ENCODE measurements around the gene DCAF6. TPM values are rescaled to one million over a fixed set of nuclear protein-coding genes. Genes with fewer than 3 reads are reported as not detected.
"Not testable (repeated sequence)": the region's sequence is repeated elsewhere in the genome, so short reads cannot be mapped to it uniquely, and the experiment has no call there.

Gene DCAF6, protein sequence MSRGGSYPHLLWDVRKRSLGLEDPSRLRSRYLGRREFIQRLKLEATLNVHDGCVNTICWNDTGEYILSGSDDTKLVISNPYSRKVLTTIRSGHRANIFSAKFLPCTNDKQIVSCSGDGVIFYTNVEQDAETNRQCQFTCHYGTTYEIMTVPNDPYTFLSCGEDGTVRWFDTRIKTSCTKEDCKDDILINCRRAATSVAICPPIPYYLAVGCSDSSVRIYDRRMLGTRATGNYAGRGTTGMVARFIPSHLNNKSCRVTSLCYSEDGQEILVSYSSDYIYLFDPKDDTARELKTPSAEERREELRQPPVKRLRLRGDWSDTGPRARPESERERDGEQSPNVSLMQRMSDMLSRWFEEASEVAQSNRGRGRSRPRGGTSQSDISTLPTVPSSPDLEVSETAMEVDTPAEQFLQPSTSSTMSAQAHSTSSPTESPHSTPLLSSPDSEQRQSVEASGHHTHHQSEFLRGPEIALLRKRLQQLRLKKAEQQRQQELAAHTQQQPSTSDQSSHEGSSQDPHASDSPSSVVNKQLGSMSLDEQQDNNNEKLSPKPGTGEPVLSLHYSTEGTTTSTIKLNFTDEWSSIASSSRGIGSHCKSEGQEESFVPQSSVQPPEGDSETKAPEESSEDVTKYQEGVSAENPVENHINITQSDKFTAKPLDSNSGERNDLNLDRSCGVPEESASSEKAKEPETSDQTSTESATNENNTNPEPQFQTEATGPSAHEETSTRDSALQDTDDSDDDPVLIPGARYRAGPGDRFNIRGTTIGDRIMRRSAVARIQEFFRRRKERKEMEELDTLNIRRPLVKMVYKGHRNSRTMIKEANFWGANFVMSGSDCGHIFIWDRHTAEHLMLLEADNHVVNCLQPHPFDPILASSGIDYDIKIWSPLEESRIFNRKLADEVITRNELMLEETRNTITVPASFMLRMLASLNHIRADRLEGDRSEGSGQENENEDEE
- 73.4 TPM for total RNA-seq

DNA sequence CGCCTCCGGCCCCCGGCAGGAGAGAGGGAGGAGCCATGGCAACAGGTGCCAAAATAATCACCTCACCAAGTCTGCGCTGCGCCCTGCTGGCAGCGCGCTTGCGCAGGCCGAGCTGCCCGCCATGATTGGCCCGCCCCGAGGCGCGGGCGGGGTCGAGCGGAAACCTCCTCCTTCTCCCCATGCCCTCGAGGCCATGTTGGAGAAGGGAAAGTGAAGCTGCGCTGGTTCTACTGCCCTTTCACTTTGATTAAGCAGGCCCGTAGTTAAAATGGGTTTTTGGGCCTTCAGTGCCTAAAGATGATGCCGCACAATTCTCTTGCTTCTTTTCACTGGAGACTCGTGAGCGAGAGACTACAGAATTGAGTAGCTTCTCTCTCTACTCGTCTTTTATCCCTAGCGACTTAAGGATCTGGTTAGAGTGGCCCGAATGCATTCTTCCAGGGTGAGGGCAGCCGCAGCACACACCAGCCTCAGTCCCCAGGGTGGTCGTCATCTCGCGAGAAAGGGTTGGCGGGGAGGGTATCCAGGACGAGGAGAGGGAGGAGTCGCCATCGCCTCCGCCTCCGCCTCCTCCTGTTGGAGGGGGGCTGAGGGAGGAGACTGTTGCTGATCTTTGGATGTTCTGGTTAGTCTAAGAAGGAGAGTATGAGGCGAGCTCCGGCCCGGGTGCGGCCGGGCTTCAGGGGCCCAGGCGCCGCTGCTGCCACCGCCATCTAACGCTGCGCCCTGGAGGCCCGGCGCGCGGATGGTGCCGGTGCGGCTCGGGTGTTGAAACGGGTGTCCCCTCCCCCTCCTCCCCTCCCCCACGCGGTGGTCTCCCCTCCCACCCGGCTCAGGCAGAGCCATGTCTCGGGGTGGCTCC is at the start of gene DCAF6:
Gene DCAF6, plus strand, starts transcription at position 616 of the 862 bp plus-strand sequence. Its CDS starts 229 bp downstream, at position 845.
- DNase-seq (ENCODE audit: low spot score in 2 of 2) (peak; percentile 94), FAIRE-seq (no peak)

DNA sequence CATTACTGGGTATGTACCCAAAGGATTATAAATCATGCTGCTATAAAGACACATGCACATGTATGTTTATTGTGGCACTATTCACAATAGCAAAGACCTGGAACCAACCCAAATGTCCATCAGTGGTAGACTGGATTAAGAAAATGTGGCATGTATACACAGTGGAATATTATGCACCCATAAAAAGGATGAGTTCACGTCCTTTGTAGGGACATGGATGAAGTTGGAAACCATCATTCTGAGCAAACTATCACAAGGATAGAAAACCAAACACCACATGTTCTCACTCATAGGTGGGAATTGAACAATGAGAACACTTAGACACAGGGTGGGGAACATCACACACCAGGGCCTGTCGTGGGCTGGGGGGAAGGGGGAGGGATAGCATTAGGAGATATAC is 49.3 kb upstream of the DCAF6 start:
- FAIRE-seq; DNase-seq (ENCODE audit: low spot score in 2 of 2): not testable (repeated sequence)

DNA sequence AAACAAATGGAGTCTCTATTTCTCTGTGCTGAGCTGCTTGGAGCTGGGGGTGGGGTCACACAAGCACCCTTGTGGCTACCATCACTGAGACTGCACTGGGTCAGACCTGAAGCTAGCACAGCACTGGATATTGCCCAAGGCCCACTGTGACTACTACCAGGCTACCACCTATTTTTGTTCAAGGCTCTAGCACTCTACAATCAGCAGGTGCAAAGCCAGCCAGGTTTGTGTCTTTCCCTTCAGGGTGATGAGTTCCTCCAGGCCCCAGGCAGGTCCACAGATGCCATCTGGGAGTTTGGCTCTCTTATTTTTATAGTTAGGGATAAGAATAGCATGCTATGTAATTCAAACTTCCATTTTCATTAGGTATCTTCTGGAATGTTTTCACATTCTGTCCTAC is 46.1 kb upstream of the DCAF6 start:
- no peak for FAIRE-seq

DNA sequence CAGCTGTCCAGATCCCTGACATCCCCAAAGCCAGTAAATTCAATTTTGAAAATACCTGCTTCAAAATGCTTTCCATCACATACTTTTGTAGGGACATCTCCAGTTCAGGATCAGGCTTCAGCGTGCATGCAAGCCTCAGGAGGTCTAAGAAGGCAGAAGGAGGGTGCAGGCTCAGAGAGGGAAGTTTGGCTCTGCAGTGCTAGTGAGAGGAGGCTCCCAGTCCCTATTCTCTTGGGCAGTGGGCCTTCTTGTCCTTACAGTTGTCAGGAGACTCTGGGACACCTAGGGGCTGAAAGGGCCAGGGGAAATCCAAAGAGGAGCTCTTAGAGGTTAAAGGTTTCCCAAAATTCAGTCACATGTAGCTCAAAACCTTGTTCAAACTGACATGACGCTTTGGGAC is 42.7 kb upstream of the DCAF6 start:
- FAIRE-seq, result no peak
- no peak for DNase-seq (ENCODE audit: low spot score in 2 of 2)

More for the DNA sequence above, 46.1 kb upstream of the DCAF6 start:
- DNase-seq (ENCODE audit: low spot score in 2 of 2), result no peak

DNA sequence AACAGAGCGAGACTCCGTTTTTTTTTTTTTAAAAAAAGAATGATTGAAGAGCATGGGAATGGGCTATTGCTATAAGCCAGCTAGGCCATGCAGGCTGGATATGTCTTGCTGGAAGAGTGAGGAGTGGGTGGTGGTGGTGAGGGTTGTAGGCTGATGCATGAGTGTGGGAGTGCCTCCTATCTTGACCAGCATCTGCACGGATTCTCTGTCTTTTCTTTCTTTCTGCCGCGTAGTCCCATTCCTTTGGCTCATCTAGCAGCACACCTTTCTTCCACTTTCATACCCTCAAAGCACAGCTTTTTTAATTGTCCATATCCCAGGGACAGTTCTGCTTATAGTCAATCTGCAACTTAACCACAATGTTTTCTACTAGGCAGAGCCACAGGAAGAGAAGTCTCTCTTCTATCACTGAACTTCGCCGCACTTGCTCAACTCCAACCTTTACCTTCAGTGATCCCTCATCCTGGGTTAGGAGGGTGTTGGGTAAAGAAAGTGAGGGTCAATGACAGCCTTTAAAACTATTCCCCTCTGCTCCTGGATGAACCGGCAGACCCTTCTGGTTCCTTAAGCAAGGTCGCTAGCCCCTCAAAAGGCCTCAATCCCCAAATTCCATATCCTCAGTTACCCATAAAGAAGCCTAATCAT is 37.8 kb upstream of the DCAF6 start:
- FAIRE-seq (no peak), DNase-seq (ENCODE audit: low spot score in 2 of 2) (no peak)

DNA sequence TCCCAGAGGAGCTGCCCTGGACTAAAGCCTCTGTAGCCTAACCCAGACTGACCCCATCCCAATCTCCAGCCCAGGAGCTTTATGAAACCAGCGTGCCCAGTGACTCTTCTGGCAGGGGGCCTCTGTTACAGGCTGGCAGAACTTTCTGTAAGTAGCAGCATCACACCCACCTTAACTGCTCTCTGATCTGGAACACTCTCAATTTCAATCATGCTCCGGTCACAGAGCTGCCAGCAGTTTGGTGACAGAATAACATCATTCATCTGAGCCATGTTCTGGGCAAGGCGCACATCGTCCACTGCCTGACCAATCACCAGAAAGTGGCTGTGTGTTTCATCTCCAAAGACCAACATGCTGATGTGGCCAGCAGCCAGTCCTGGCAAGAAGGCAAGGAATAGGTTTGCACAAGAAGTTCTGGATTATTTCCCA is 37.2 kb upstream of the DCAF6 start:
- FAIRE-seq (no peak), DNase-seq (ENCODE audit: low spot score in 2 of 2) (no peak)

DNA sequence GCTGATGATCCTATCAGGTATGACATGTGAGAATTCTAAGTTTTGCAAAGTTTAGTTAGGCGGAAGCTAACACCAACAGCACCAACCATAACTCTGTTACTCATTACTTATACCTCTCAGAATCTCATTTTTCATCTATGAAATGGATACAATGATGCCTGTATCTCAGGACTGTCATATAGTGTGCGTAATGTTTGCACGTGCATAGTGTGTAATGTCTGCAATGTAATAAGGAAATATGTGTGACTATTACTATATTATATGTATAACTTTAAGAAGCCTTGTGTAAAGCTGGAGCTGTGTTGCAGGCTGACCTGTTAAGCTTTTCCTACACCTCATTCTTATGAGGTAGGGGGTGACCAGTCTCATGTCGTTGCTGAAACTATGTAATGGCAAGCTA is 35.6 kb upstream of the DCAF6 start:
- DNase-seq (ENCODE audit: low spot score in 2 of 2) (no peak), FAIRE-seq (no peak)

DNA sequence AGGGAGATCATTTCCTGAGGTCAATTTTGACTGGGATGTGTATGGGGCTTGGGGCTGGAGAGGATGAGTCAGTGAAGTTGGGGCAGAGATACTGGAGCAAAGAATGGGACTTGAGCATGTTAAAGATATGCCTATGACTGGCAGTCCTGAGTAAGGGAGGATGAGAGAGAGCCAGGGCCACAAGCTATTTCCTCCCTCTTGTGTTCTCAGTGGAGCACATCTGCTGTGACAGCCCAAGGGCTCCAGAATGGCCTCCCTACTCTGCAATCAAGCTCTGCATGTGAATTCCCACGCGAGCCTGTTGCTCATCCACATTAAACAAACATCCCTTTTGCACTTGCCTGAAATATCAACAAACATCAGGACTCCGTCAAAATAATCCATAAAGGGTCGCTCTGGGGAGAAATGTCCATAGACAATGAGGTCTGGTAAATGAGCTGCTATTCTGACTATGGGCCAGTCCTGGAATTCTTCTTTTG is 31.8 kb upstream of the DCAF6 start:
- FAIRE-seq, result no peak
- DNase-seq (ENCODE audit: low spot score in 2 of 2), result no peak

DNA sequence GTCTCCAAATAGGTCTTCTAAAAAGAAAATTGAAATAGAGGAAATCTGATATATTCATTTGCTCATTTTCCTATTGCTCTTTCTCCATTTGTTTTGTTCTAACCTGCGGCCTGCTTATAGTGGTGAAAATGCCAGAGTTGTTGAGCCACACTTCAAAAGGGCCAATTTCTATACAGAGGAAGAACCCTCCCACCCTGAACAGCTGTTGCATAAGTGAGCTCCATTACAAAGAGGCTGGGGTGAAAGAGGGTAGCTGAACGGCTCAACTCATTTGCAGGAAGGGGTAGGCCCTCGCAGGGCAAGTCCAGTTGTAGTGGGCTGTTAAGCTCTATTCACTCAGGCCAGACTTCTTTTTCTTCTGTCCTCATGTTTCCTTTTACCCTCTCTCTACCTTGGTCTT is 31.3 kb upstream of the DCAF6 start:
- DNase-seq (ENCODE audit: low spot score in 2 of 2) (no peak), FAIRE-seq (no peak)

DNA sequence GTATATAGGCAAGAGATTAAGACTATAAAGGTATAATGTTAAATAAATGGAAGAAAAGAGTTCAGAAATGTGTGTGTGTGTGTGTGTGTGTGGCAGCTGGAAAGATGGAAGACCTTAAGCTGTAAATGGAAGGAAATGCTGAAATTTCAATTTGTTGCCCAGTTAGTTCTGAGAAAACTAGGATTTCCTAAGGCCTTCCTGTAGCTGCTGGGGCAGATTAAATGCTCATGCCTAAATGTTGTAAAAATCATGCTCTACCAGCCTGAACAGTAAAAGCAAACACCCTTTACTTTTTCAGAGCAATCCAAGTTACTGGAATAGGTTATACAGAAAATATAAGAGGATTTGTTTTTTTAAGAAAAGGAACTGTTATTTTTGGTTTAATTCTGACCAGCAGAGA is 30.8 kb upstream of the DCAF6 start:
- FAIRE-seq (no peak), DNase-seq (ENCODE audit: low spot score in 2 of 2) (no peak)

DNA sequence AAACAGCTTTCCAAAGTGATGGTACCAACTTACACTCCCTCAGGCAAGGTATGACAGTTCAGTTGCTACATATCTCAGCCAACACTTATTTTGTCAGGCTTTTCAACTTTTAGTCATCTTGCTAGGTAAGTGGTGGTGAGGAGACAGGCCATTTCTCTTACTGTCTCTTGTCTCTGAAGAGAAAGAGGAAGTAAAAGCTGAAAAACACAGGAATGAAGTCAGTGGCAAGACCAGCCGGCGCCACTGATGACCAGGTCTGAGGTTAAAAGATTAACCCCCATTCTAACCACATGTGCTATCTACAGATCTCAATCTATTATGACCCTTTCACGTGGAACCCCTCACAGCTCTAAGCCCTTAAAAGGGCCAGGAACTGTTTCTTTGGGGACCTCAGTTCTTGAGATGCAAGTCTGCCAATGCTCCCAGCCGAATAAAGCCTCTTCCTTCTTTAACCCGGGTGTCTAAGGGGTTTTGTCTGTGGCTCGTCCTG is 26.7 kb upstream of the DCAF6 start:
- FAIRE-seq (no peak), DNase-seq (ENCODE audit: low spot score in 2 of 2) (no peak)

DNA sequence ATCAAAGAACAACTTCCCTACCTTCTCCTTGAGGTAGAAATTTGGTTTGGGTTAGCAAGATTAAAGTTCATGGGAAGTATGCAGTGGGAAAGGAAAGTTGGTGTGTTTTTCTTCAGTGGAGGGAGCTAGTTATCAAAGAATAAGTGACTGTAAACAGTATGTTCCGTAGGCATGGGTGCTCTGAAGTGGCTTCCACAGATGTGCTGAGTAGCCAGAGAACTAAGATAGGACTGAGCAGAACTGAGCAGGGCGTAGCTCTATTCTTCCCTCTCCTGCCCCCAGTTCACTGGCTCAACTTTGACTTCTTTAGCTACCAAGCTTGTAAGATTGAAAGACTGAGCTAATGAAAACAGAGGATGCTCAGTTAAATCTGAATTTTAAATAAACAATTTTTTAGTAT is 26.0 kb upstream of the DCAF6 start:
- FAIRE-seq (no peak), DNase-seq (ENCODE audit: low spot score in 2 of 2) (no peak)

DNA sequence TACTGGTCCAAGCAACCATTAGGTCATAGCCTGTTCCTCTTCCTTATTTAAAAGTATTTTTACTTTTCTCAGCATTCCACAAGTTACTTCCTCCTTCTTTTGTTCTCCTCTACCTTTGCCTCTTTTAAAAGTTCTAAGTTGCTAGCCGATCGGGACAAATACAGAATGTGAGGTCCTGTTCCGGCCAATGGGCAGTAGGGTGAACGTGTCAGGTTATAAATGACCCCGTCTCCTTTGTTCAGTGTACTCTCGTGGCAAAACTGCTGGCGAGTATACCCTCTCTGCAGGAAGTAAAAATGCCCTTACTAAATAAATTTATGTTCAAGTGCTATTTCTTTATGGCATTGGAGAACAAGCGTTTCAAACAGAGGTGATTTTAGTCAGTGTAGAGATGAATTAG is 25.1 kb upstream of the DCAF6 start:
- DNase-seq (ENCODE audit: low spot score in 2 of 2) (no peak), FAIRE-seq (no peak)

DNA sequence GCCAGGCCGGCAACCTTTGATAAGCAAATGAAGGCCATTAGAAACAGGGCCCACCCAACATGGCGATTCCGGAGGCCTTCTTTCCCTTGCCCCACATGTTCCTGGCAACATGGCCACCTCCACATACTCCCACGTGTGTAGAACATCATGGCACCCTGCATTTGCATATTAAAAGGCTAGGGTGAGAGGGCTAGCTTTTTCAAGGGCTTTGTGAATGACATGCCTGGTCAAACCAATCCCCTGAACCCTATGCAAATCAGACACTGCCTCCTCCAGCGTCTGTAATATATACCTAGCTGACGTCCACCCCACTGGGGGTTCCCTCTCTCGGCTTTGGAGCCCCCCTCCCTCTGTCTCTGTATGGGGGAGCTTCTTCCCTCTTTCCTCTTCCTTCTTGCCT is 24.2 kb upstream of the DCAF6 start:
- DNase-seq (ENCODE audit: low spot score in 2 of 2) (no peak), FAIRE-seq (no peak)

DNA sequence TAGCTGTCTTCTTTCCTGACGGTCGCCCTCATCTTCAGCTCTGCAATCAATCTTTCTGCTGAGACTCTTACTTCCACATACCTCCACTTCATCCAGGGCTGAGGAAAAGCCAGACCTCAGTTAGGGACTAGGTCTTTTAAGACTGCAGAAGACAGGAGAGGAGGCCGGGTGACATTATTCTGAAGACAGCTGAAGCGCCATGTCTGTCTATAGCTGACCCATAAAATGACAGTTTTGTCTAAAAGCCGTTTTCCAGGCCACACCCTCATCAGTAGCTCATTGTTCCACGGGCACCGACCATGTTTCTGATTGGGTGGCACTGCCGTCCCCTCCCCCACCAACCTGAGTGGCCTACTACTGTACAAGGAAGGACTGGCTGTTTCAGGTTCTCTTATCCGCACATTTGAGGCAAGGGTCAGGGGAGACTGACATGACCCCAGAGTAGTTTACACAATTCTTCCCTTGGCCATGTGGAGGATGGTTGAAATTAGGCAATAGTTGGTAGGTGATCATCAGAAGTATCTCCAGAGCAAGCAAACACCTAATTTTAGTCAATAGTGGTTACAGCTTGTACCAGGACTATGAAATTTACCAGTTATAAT is 22.5 kb upstream of the DCAF6 start, which contains the start of gene ADCY10:
Gene ADCY10, minus strand, starts transcription at position 240 of the 602 bp plus-strand sequence. CDS start 8,994 bp downstream, outside the sequence.
- DNase-seq (ENCODE audit: low spot score in 2 of 2) (no peak), FAIRE-seq (no peak)

DNA sequence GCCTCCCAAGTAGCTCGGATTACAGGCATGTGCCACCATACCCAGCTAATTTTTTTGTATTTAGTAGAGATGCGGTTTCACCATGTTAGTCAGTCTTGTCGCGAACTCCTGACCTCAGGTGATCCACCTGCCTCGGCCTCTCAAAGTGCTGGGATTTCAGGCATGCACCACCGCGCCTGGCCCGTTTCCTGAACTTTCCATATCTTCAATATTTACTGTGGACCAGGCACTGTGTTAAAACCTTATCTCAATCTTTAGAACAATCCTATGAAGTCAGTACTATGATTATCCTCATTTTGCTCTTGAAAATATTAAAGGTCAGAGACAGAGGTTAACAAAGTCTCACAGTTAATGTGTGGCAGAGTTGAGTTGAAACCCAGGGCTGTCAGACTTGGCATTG is 20.9 kb upstream of the DCAF6 start:
- FAIRE-seq (no peak), DNase-seq (ENCODE audit: low spot score in 2 of 2) (no peak)

DNA sequence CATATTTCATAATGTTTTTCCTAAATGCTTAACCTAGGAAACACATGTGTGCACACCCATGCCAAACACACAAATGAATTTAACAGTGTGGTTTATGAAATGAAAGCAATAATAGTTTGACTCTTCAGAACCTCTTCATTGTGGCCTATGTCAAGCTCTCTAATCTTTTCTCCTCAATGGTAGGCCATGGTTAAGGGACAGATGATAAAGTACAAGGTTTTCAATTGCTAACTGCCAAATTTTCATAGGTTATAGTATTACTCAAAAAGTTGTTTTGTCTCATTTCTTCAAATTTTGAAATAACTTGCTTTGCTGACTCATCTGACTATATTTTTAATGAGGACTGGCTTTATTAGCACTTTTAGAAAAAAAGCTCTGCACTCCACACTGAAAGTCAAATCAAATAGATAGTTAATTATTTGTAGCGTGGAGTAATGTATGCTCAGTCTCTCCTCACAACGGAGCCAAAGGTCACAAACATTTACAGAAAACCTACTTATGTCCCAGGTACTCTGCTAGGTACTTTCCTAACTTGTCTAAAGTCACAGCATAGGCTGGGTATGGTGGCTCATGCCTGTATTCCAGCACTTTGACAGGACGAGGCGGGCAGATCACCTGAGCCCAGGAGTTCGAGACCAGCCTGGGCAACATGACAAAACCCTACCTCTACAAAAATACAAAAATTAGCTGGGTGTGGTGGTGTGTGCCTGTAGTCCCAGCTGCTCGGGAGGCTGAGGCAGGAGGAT is 19.5 kb upstream of the DCAF6 start:
- DNase-seq (ENCODE audit: low spot score in 2 of 2) (no peak), FAIRE-seq (no peak)

DNA sequence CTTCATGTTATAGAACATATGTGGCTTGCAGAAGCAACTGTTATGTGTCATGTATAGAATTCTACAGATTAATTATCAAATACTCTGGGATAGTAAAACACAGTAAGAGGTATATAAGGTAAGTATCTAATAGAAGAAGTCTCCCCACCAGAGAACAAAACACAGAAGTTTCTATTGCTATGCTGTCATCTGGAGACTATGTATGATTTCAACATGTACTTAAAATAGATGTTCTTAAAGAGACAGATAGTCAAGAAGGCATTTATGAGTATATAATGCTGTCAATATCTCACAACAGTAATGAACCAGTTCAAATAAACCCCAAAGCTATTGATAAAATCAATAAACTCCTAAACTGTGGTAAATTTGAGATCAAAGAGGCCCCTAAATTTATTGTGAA is 14.5 kb upstream of the DCAF6 start:
- no peak for DNase-seq (ENCODE audit: low spot score in 2 of 2)

More for the DNA sequence above, 14.5 kb upstream of the DCAF6 start:
- no peak for FAIRE-seq
